ENCODE data around the gene NCOA4.
"Not testable (repeated sequence)": the region's sequence is repeated elsewhere in the genome, so short reads cannot be mapped to it uniquely, and the experiment has no call there.

The NCOA4 gene

GRCh38 chr10:46018453-46019176 is 11.8 kb downstream of the NCOA4 start:
- H3K27me3 Mint-ChIP-seq (ENCODE audit: low read depth): no peaks in the 10 kb centered on the region
- no peak overlapping the region for H3K27ac Mint-ChIP-seq
- H3K9me3 Mint-ChIP-seq: no peaks in the 10 kb centered on the region
- peaks cover 35% of the 10 kb centered on the region for H3K4me1 Mint-ChIP-seq (ENCODE audit: low read depth)
- no peak overlapping the region for H3K4me3 Mint-ChIP-seq
- peaks cover 13% of the 10 kb centered on the region for H3K36me3 Mint-ChIP-seq (ENCODE audit: low read depth)

GRCh38 chr10:46017733-46018132 is 12.7 kb downstream of the NCOA4 start:
- Mint-ChIP-seq H3K9me3 (no peaks in the 10 kb centered on the region), H3K36me3 (ENCODE audit: low read depth) (peaks cover 16% of the 10 kb centered on the region), H3K27me3 (ENCODE audit: low read depth) (no peaks in the 10 kb centered on the region), H3K4me1 (ENCODE audit: low read depth) (peaks cover 31% of the 10 kb centered on the region), H3K4me3 (no peak overlapping the region), H3K27ac (no peak overlapping the region)

- H3K36me3 Mint-ChIP-seq (ENCODE audit: low read depth): peaks cover 22% of the 10 kb centered on the region
- no peak overlapping the region for H3K27ac Mint-ChIP-seq
- H3K9me3 Mint-ChIP-seq: no peaks in the 10 kb centered on the region
- no peak overlapping the region for H3K4me3 Mint-ChIP-seq
- H3K27me3 Mint-ChIP-seq (ENCODE audit: low read depth): no peaks in the 10 kb centered on the region
- H3K4me1 Mint-ChIP-seq (ENCODE audit: low read depth): peaks cover 24% of the 10 kb centered on the region
Measured at GRCh38 chr10:46016811-46017210, 13.6 kb downstream of the NCOA4 start.

GRCh38 chr10:46016190-46016589 is 14.2 kb downstream of the NCOA4 start:
- Mint-ChIP-seq H3K36me3 (ENCODE audit: low read depth) (peaks cover 24% of the 10 kb centered on the region), H3K27me3 (ENCODE audit: low read depth) (no peaks in the 10 kb centered on the region), H3K27ac (no peak overlapping the region), H3K4me3 (no peak overlapping the region), H3K9me3 (no peaks in the 10 kb centered on the region), H3K4me1 (ENCODE audit: low read depth) (peaks cover 22% of the 10 kb centered on the region)

GRCh38 chr10:46014683-46015405 is 15.6 kb downstream of the NCOA4 start:
- H3K9me3 Mint-ChIP-seq: no peaks in the 10 kb centered on the region
- no peak overlapping the region for H3K4me3 Mint-ChIP-seq
- no peak overlapping the region for H3K27ac Mint-ChIP-seq
- H3K4me1 Mint-ChIP-seq (ENCODE audit: low read depth): peaks cover 17% of the 10 kb centered on the region
- H3K36me3 Mint-ChIP-seq (ENCODE audit: low read depth): peaks cover 34% of the 10 kb centered on the region
- H3K27me3 Mint-ChIP-seq (ENCODE audit: low read depth): no peaks in the 10 kb centered on the region

GRCh38 chr10:46014206-46014605 is 16.2 kb downstream of the NCOA4 start:
- no peaks in the 10 kb centered on the region for H3K27me3 Mint-ChIP-seq (ENCODE audit: low read depth)
- H3K4me3 Mint-ChIP-seq: no peak overlapping the region
- peaks cover 11% of the 10 kb centered on the region for H3K4me1 Mint-ChIP-seq (ENCODE audit: low read depth)
- no peaks in the 10 kb centered on the region for H3K9me3 Mint-ChIP-seq
- H3K27ac Mint-ChIP-seq: no peak overlapping the region
- peaks cover 36% of the 10 kb centered on the region for H3K36me3 Mint-ChIP-seq (ENCODE audit: low read depth)

GRCh38 chr10:46012746-46013145 is 17.7 kb downstream of the NCOA4 start:
- H3K27me3 Mint-ChIP-seq (ENCODE audit: low read depth): no peaks in the 10 kb centered on the region
- H3K4me3 Mint-ChIP-seq: no peak overlapping the region
- no peaks in the 10 kb centered on the region for H3K9me3 Mint-ChIP-seq
- peaks cover 8% of the 10 kb centered on the region for H3K4me1 Mint-ChIP-seq (ENCODE audit: low read depth)
- H3K27ac Mint-ChIP-seq: no peak overlapping the region
- H3K36me3 Mint-ChIP-seq (ENCODE audit: low read depth): peaks cover 47% of the 10 kb centered on the region

GRCh38 chr10:46006219-46006618 is 24.2 kb downstream of the NCOA4 start:
- no peaks in the 10 kb centered on the region for H3K9me3 Mint-ChIP-seq
- H3K36me3 Mint-ChIP-seq (ENCODE audit: low read depth): peaks cover 40% of the 10 kb centered on the region
- H3K4me3 Mint-ChIP-seq: no peak overlapping the region
- H3K27ac Mint-ChIP-seq: no peak overlapping the region
- no peaks in the 10 kb centered on the region for H3K4me1 Mint-ChIP-seq (ENCODE audit: low read depth)
- H3K27me3 Mint-ChIP-seq (ENCODE audit: low read depth): no peaks in the 10 kb centered on the region

- H3K4me1 Mint-ChIP-seq (ENCODE audit: low read depth): no peaks in the 10 kb centered on the region
- H3K36me3 Mint-ChIP-seq (ENCODE audit: low read depth): peaks cover 36% of the 10 kb centered on the region
- H3K4me3 Mint-ChIP-seq: no peak overlapping the region
- no peak overlapping the region for H3K27ac Mint-ChIP-seq
- no peaks in the 10 kb centered on the region for H3K27me3 Mint-ChIP-seq (ENCODE audit: low read depth)
- no peaks in the 10 kb centered on the region for H3K9me3 Mint-ChIP-seq
Measured at GRCh38 chr10:46005383-46005782, 25.0 kb downstream of the NCOA4 start.

- Mint-ChIP-seq H3K36me3 (ENCODE audit: low read depth) (peaks cover 35% of the 10 kb centered on the region), H3K4me3 (no peak overlapping the region), H3K27ac (no peak overlapping the region), H3K9me3 (no peaks in the 10 kb centered on the region), H3K27me3 (ENCODE audit: low read depth) (no peaks in the 10 kb centered on the region), H3K4me1 (ENCODE audit: low read depth) (no peaks in the 10 kb centered on the region)
Measured at GRCh38 chr10:46004963-46005362, 25.5 kb downstream of the NCOA4 start.

- H3K36me3 Mint-ChIP-seq (ENCODE audit: low read depth): peaks cover 39% of the 10 kb centered on the region
Measured at GRCh38 chr10:46002916-46003693, 27.3 kb downstream of the NCOA4 start.

GRCh38 chr10:46002189-46002687 is 28.2 kb downstream of the NCOA4 start:
- not testable (repeated sequence) for H3K27ac Mint-ChIP-seq; H3K4me3 Mint-ChIP-seq; H3K4me1 Mint-ChIP-seq (ENCODE audit: low read depth); H3K27me3 Mint-ChIP-seq (ENCODE audit: low read depth); H3K9me3 Mint-ChIP-seq
- H3K36me3 Mint-ChIP-seq (ENCODE audit: low read depth): peaks cover 36% of the 10 kb centered on the region

More at GRCh38 chr10:46002916-46003693, 27.3 kb downstream of the NCOA4 start:
- Mint-ChIP-seq H3K27ac (no peak overlapping the region), H3K9me3 (no peaks in the 10 kb centered on the region), H3K4me3 (no peak overlapping the region), H3K27me3 (ENCODE audit: low read depth) (no peaks in the 10 kb centered on the region), H3K4me1 (ENCODE audit: low read depth) (no peaks in the 10 kb centered on the region)

GRCh38 chr10:46001187-46001756 is 29.2 kb downstream of the NCOA4 start:
- H3K27me3 Mint-ChIP-seq (ENCODE audit: low read depth): no peaks in the 10 kb centered on the region
- H3K27ac Mint-ChIP-seq: no peak overlapping the region
- H3K4me3 Mint-ChIP-seq: no peak overlapping the region
- H3K9me3 Mint-ChIP-seq: no peaks in the 10 kb centered on the region
- H3K36me3 Mint-ChIP-seq (ENCODE audit: low read depth): peaks cover 35% of the 10 kb centered on the region
- peaks cover 2% of the 10 kb centered on the region for H3K4me1 Mint-ChIP-seq (ENCODE audit: low read depth)

- Mint-ChIP-seq H3K27ac (no peak overlapping the region), H3K9me3 (no peaks in the 10 kb centered on the region), H3K4me1 (ENCODE audit: low read depth) (peaks cover 2% of the 10 kb centered on the region), H3K4me3 (no peak overlapping the region), H3K36me3 (ENCODE audit: low read depth) (peaks cover 33% of the 10 kb centered on the region), H3K27me3 (ENCODE audit: low read depth) (no peaks in the 10 kb centered on the region)
Measured at GRCh38 chr10:46000538-46000937, 29.9 kb downstream of the NCOA4 start.

Measured in T-helper 1 cell treated with Interleukin-12 subunit alpha and Interleukin-12 subunit beta and Interleukin-4 antibody, amounts not matched to agents 30 μg/mL and 1 μg/mL, for 36 hours (primary cell).